Colonic mucosa (tissue), 4 donors: ENCODE data around the gene PIAS4. TPM values are rescaled to one million over a fixed set of nuclear protein-coding genes. Genes with fewer than 3 reads are reported as not detected.
"Not testable (repeated sequence)": the region's sequence is repeated elsewhere in the genome, so short reads cannot be mapped to it uniquely, and the experiment has no call there.

Experiments used
- DNase-seq: peaks from one replicate; pipeline ENCODE4 v3.0.0-alpha.2; 2020
- H3K27ac ChIP-seq: fragments of 200-600 bp; one replicate; pipeline ENCODE4 v1.8.0; 2021
- H3K27me3 ChIP-seq: fragments of 200-600 bp; one replicate; pipeline ENCODE4 v1.8.0; 2021
- H3K36me3 ChIP-seq: fragments of 200-600 bp; one replicate; pipeline ENCODE4 v1.8.0; 2021
- H3K4me1 ChIP-seq: fragments of 200-600 bp; one replicate; pipeline ENCODE4 v1.8.0; 2021; ENCODE audit warnings: mild to moderate bottlenecking
- H3K4me3 ChIP-seq: fragments of 200-600 bp; one replicate; pipeline ENCODE4 v1.8.0; 2021
- H3K9ac ChIP-seq, 2 donors: one replicate each; pipeline ENCODE4 v1.7.0; 2013; ENCODE audit warnings: control low read depth in 2 of 2, low read depth in 2 of 2, low read length in 2 of 2
- H3K9me3 ChIP-seq: fragments of 200-600 bp; one replicate; pipeline ENCODE4 v1.8.0; 2021
- intact Hi-C: fragments of 100-400 bp; cut with DNase I; formaldehyde crosslinking; loops from one replicate; pipeline ENCODE4 v1.14.1; 2022
- total RNA-seq, 2 donors: library from RNA; stranded (reverse); fragmentation: NEBNext Ultra II Directional in 1 of 2; extraction: Animal tissue kit (Norgen Biotek cat#: 25700) in 1 of 2; gene quantifications; one replicate each; pipeline ENCODE4 v1.2.1, GENCODE V29; 2021
- TF ChIP-seq, protein P1 (sequence below): fragments of 200-600 bp; IDR thresholded peaks from one replicate; pipeline ENCODE4 v1.8.0; 2022; ENCODE audit warnings: antibody characterized with exemption, mild to moderate bottlenecking
- donor health status: healthy.
- donor health status: DM: no; HTN: no; CAD: no.
- donor health status: DM: no; HTN: no; CAD: no.

Gene PIAS4
- total RNA-seq, 2 donors from 2014 or later: 29.9 to 31.5 TPM

DNA sequence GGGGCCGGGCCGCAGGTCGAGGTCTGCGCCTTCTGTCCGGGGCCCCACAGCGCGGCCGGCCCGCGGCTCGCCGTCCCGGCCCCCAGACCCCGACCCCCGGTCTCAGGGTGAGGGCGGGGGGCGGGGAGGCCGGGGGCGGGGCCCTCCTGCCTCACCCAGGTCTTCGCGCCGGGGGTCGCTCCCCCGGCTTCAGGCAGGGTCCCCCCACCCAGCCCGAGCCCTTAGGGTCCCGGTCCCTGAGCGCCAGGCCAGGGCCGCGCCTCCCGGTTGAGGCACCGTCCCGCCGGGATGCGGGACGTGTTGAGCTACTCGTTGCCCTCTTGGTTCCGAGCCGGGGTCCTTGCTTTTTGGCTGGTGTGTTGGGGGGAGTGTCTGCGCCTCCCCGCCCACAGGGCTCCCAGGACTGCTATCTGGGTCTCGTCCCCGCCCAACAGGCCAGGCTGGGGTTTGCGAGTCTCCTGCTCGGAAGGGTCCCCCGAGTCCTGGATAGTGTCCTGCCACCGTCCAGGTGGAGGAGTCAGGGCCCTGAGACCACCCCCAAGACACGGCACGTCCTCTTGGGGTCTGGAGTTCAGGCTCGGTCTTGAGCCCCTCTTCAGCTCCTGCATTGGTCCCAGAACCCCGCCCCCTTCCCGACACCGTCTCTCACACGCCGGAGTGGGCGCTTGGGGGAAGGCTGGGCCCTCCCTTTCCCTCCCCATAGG, 452 bp downstream of the PIAS4 start:
- H3K27ac ChIP-seq: peak overlapping the region; percentile 79
- no peaks in the 10 kb centered on the region for H3K9me3 ChIP-seq
- TF ChIP-seq, protein P1, sequence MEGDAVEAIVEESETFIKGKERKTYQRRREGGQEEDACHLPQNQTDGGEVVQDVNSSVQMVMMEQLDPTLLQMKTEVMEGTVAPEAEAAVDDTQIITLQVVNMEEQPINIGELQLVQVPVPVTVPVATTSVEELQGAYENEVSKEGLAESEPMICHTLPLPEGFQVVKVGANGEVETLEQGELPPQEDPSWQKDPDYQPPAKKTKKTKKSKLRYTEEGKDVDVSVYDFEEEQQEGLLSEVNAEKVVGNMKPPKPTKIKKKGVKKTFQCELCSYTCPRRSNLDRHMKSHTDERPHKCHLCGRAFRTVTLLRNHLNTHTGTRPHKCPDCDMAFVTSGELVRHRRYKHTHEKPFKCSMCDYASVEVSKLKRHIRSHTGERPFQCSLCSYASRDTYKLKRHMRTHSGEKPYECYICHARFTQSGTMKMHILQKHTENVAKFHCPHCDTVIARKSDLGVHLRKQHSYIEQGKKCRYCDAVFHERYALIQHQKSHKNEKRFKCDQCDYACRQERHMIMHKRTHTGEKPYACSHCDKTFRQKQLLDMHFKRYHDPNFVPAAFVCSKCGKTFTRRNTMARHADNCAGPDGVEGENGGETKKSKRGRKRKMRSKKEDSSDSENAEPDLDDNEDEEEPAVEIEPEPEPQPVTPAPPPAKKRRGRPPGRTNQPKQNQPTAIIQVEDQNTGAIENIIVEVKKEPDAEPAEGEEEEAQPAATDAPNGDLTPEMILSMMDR: no peak
- peaks cover under 1% of the 10 kb centered on the region for H3K36me3 ChIP-seq
- peak; percentile 56 for DNase-seq
- peak overlapping the region; percentile 85 to 89 for H3K9ac ChIP-seq
- intact Hi-C loops: loop anchor here (5.0 kb wide), 1 partner anchor 34 kb away; no protein-coding TSS in a partner anchor
- peaks cover 18% of the 10 kb centered on the region for H3K4me1 ChIP-seq
- H3K4me3 ChIP-seq: peak overlapping the region; percentile 97
- no peaks in the 10 kb centered on the region for H3K27me3 ChIP-seq

DNA sequence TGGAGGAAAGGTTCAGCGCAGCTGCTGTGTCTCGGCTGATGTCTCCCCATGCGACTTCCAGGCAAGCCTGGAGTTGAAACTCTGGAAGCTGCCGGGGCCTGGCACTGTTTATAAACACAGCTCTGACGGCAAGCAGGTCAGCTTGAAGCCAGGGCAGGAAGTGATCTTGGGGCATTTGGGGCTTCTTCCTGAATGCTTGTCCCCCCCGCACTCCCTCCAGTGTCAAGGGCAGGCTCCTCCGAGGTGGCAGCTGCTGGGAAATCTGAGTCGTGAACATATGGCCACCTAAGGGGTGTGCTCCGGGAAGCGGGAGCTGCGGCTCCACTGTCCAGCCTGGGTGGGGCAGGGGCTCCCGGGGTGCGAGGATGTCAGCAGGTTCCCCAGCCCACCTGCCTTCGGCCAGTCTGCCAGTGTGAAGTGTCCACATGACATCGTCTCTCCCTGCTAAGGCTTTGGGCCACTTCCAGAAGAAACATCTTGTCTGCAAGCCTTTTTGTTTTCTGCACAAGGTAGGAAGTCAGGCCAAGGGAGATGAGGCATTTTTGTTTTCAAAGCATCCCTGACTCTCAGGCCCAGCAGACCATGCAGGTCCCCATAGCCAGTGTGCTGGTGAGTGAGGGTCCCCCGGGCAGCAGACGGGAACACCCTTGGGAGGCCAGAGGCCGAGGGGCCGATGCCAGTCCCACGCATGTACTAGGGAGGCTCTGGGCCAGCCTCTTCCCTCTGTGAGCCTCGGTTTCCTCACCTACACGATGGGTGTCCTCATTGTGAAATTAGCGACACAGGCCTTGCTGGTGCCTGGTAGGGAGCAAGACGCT, 2.7 kb downstream of the PIAS4 start:
- no peaks in the 10 kb centered on the region for H3K9me3 ChIP-seq
- TF ChIP-seq, protein P1: no peak
- intact Hi-C loops: loop anchor here (5.0 kb wide), 1 partner anchor 32 kb away; no protein-coding TSS in a partner anchor
- peaks cover 22% of the 10 kb centered on the region for H3K4me1 ChIP-seq
- no peak overlapping the region for H3K27ac ChIP-seq
- no peaks in the 10 kb centered on the region for H3K27me3 ChIP-seq
- H3K36me3 ChIP-seq: peaks cover 8% of the 10 kb centered on the region
- H3K9ac ChIP-seq: peak overlapping the region in 1 of 2 donors; percentile 50
- no peak overlapping the region for H3K4me3 ChIP-seq
- no peak for DNase-seq

DNA sequence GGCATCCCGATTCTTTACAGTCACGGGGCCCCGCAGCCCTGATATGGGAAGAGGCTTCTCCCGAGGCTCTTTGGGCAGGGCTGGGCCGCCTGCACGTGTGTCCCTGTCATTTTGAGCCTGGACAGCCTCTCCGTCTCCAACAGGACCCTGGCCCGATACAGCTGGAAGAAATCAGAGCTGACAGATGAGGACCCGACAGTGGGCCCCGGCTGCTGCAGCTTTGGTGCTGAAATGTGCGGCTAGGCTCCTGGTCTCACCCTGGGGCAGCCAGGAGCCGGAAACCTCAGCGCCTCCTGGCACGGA, 3.2 kb downstream of the PIAS4 start:
- intact Hi-C loops: no loop called here
- H3K36me3 ChIP-seq: peaks cover 8% of the 10 kb centered on the region
- no peak for DNase-seq
- TF ChIP-seq, protein P1: no peak
- no peaks in the 10 kb centered on the region for H3K27me3 ChIP-seq
- H3K9me3 ChIP-seq: no peaks in the 10 kb centered on the region
- H3K9ac ChIP-seq: no peak overlapping the region
- H3K27ac ChIP-seq: no peak overlapping the region
- H3K4me1 ChIP-seq: peaks cover 22% of the 10 kb centered on the region
- H3K4me3 ChIP-seq: no peak overlapping the region

DNA sequence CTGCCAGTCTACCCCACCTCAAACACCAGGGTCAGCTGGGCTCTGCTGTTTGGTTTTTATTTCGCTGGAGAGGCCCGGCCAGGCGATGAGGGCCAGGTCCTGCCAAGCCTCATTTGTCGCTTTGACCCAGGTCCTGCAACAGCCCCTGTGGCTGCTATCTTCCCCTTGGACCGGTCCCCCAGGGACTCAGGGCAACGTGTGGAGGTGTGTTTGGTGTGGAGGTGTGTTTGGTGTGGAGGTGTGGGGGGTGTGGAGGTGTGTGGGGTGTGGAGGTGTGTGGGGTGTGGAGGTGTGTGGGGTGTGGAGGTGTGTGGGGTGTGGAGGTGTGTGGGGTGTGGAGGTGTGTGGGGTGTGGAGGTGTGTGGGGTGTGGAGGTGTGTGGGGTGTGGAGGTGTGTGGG, 3.9 kb downstream of the PIAS4 start:
- H3K9ac ChIP-seq, H3K9me3 ChIP-seq, intact Hi-C loops, H3K27ac ChIP-seq, DNase-seq, H3K4me3 ChIP-seq, H3K36me3 ChIP-seq, H3K27me3 ChIP-seq: not testable (repeated sequence)
- H3K4me1 ChIP-seq: peaks cover 22% of the 10 kb centered on the region

DNA sequence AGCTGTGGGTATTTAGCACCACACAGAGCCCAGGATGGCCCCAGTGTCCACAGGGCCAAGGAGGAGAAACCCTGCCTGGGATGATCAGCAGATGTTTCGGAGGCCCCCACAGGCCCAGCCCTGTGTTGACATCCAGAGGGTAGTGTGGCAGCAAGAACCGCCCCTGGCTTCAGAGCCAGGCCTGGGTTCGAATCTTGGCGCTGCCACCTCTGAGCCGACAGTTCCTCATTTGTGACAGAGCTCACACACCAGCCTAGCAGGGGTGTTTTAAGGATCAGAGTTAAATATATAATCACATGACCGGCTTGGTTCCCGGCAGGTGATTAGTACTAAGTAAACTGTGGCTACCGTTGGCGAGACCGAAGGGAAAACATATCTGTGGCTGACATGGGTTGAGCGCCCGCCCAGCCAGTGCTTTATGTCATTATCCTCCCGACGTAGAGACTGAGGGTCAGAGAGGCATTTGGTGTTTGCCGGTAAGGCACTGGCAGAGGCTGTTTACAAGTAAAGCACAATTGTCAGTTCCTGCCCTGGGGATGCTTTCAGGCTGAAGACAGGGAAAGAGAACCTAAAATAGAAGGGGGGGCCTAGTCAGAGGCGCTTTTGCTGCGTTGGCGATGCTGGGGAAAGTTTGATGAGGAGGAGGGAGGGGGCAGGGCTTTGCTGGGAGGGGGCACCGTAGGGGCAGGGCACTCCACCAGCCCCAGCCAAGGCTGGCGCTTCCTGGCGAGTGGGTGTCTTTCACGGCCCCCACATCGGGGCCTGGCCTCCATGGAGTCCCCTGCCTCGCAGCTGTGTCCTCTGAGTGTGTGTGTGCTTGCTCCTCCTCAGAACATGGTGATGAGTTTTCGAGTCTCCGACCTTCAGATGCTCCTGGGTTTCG, 4.8 kb downstream of the PIAS4 start:
- peak; percentile 44 for DNase-seq
- intact Hi-C loops: no loop called here
- Histone ChIP-seq H3K9me3 (no peaks in the 10 kb centered on the region), H3K36me3 (peaks cover 8% of the 10 kb centered on the region), H3K4me1 (peaks cover 22% of the 10 kb centered on the region), H3K4me3 (no peak overlapping the region), H3K9ac (no peak overlapping the region), H3K27me3 (no peaks in the 10 kb centered on the region), H3K27ac (no peak overlapping the region)
- TF ChIP-seq, protein P1: no peak
